ENCODE measurements around the gene EDDM13.
"Not testable (repeated sequence)": the region's sequence is repeated elsewhere in the genome, so short reads cannot be mapped to it uniquely, and the experiment has no call there.

Gene EDDM13

GRCh38 chr19:56295531-56296455 lies 23.2 kb downstream of the EDDM13 start:
- no peak for DNase-seq

GRCh38 chr19:56297010-56297409 lies 24.5 kb downstream of the EDDM13 start:
- DNase-seq = no peak

DNA sequence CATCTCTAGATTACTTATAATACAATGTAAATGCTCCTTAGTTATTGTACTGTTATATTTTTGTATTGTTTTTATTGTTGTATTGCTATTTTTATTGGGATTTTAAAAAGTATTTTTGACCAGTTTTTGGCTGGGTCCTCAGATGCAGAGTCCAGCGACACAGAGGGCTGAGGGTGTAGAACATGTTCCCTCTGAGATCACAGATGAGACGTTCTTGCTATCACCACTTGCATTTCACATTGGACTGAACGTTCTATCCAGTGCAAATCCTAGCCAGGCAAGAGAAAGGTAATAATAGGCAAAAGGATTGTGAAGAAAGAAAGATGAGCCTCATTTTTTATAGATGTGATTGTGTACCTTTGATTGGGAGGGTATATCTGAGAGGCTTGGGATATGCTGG lies 27.1 kb downstream of the EDDM13 start:
- DNase-seq = no peak

DNA sequence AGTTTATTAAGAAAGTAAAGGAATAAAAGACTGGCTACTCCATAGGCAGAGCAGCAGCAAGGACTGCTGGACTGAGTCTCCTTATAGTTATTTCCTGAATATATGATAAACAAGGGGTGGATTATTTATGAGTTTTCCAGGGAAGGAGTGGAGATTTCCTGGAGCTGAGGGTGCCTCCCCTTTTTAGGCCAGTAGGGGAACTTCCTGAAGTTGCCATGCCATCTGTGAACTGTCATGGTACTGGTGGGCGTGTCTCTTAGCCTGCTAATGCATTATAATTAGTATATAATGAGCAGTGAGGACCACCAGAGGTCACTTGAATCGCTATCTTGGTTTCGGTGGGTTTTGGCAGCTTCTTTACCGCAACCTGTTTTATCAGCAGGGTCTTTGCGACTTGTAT lies 28.6 kb downstream of the EDDM13 start:
- no peak for DNase-seq

DNA sequence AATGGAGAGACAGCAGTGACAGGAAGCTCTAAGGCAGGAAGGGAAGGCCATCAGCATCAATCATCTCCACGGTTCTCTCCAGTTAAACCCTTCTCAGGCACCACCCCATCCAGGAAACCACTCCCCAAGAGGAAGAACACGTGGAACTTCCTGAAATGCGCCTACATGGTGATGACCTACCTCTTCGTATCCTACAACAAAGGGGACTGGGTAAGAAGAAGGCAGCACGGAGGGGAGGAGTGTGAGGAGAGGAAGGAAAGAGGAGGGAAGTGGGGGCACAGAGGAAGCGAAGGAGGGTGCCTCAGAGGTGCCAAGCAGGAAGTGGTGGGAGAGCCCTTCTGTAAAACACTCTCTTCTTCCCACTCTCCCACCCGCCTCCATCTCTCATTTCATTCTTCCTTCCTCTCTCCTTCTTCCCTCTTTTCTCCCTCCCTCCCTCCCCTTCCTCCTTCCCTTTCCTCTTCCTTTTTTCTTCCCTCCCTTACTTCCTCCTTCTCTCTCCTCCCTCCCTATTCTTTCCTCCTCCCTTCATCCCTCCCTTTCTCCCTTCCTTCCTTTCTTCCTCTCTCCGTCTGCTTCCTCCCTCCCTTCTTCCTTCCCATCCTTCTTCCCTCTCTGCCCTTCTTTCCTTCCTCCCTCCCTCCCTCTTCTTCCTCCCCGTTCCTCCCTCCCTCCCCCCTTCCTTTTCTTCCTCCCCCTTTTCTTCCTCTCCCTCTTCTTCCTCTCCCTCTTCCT lies 29.5 kb downstream of the EDDM13 start:
- DNase-seq = no peak

- DNase-seq = no peak
Observed at GRCh38 chr19:56304243-56304642, 31.7 kb downstream of the EDDM13 start.

DNA sequence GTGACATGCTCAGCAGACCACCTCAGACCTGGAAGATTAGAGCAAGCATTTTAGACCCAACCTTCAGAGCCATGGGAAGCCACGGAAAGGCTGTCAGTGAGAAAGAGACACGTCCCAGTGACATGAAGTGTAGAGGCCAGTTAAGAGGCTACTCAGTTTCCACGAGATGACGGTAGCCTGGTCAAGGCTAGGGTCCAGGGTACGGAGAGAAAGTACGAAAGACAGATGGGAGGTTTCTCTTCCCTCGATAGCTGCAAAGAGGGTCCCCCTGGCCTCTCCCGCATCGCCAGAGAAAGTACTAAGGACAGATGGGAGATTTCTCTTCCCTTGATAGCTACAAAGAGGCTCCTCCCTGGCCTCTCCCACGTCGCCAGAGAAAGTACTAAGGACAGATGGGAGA lies 33.5 kb downstream of the EDDM13 start:
- DNase-seq = no peak

DNA sequence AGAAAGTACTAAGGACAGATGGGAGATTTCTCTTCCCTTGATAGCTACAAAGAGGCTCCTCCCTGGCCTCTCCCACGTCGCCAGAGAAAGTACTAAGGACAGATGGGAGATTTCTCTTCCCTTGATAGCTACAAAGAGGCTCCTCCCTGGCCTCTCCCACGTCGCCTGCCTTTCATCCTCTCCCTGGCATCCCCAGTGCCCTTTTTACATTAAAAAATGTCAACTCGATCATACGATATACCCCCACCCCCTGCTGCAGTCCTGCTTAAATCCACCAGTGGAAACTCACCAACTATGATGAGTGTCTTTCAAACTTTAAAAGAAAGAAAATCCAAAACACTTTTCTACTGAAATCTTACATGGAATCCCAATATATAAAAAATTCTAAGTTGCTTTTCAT lies 34.5 kb downstream of the EDDM13 start:
- DNase-seq = not testable (repeated sequence)

DNA sequence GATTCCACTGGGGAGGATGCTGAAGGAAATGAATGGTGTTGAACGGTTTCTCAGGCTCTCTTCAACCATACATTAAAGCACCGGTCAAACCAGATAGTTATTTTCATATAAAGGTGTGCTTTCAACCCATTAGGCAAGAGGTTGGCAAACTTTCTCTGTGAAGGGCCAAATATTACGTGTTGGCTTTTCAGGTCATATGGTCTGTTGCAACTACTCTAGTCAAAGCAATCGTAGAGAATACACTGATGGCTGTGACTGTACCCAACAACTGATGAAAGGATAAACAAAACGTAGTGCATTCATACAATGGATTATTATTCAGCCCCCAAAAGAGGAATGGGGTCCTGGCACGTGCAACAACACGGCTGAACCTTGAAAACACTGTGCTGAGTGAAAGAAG lies 36.2 kb downstream of the EDDM13 start:
- no peak for DNase-seq

DNA sequence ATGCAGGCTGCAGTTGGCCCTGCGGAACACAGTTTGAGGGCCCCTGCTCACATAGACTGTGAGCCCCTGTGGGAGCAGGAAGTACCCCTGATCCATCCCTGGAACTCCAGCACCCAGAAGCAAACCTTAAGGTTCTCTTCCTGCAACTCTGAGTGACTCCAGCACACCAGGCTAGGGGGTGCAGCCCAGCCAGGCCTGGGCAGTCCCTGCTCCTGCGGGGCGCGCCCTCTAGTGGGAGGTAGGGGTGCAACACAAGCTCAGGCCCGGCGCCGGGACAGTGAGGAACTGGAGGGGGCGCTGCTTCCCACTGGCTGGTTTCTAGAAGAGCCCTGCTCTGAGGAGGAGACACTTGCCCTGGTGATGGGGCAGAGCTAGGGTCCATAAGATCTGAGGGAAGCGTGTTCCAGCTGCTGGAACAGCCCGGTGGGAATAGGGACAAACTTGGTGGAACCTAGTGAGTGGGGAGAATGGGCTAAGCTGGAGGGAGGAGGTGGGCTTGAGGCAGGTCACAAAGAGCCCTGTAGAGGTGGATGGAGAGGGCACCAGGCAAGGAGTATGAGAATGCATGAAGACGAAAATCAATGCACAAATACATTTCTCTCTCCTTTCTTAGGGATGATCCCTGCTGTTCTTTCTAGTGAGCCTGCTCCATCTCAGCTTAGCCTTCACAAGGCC lies 37.1 kb downstream of the EDDM13 start:
- peak; percentile 22 for DNase-seq

DNA sequence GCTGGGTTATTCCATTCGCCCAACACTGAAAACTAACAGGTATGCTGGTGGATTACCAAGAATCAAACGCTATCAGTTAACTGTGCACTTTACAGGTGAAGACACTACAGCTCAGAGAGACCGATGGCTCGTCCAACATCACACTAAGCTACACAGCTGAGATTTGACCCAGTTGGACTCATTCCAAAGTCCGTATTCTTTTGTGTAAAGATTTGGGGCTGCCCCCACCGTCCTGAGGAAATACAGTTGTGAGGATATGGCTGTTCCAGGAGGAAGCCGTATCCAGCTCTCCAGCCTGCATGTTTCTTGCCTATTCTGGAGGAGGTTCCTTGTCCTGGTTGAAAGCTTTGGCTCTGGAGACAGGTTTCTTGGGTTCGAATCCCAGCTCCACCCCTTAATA lies 37.9 kb downstream of the EDDM13 start:
- no peak for DNase-seq

DNA sequence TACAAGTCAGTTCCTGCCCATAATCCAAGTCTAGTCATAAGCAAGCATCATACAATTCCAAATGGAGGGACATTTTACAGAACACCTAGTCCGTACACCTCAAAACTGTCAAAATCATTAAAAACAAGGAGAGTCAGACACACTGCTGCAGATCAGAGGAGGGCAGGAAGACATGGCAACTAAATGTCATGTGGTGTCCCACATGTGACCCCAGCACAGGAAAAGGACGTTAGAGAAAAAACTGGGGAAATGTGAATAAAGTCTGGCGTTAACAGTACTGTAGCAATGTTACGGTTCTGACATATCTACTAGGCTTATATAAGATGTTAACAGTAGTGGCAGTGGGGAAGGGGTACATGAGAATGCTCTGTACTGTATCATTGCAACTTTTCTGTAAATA lies 39.8 kb downstream of the EDDM13 start:
- no peak for DNase-seq

DNA sequence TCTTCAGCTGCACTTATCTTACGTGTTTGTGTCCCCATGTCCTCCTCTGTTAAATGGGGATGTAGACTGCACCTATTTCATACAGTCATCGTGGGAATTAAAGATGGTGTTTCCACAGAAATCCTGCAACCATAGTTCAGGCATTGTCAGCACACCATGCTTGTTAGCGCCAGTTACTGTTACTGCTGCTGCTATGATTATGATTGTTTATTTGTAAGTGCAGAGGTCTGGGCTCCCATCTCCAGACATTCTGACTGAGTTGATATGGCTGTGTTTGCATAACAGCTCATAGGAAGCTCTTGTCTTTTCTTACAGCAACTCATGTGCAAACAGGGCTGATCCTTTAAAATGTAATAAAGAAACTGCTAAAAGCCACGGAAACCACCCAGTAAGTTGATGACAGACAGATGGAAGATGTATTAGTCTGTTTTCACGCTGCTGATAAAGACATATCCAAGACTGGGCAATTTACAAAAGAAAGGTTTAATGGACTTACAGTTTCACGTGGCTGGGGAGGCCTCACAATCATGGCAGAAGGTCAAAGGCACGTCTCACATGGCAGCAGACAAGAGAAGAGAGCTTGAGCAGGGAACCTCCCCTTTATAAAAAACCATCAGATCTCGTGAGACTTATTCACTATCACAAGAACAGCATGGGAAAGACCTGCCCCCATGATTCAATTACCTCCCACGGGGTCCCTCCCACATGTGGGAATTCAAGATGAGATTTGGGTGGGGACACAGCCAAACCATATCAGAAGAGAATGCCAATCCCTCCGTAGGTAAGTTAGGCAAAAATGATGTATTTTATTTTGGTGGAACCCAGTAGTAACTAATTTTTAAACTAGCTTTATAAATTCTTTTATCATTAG lies 40.5 kb downstream of the EDDM13 start:
- DNase-seq = no peak

GRCh38 chr19:56314018-56314380 lies 41.5 kb downstream of the EDDM13 start:
- DNase-seq = no peak

- DNase-seq = peak; percentile 95
Observed at GRCh38 chr19:56314381-56315076, 42.0 kb downstream of the EDDM13 start, which contains the start of gene ZSCAN5A. Gene ZSCAN5A (minus strand): TSS chr19:56314839. CDS start chr19:56225046, 89,793 bp downstream.

DNA sequence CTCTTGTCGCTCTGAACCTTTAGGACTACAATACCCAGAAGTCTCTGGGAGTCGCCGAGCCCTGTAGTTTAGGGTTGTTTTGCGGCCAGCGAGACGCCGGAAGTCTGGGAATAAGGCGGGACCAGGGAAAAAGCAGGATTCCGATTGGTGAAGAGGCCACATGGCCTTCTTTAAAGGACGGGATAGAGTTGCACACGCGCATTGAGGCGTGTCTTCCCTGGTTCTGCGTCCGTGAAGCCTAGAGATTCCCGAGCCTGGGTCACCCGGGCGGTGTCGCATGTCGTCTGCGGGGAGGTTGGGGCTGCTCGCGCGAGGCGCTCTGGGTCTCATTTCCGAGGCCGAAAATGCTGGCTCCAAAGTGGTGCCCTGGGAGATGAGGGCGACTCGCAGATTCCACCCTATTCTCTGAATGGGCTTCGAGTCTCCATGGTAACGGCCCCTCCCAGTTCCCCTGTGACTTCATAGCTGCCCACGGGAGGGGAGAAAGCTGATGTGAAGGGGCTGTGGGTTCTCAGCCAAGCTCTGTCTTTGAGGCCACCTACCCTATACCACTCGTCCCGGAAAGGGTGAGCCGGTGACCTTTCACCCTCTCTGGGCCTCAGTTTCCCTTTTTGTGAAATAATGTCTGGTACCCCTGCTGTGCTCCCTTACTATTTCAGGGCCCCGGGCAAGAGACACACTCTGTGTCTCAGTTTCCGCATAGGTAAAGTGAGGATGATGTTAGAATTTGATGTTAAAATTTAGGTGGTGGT lies 42.7 kb downstream of the EDDM13 start:
- peak; percentile 98 for DNase-seq

DNA sequence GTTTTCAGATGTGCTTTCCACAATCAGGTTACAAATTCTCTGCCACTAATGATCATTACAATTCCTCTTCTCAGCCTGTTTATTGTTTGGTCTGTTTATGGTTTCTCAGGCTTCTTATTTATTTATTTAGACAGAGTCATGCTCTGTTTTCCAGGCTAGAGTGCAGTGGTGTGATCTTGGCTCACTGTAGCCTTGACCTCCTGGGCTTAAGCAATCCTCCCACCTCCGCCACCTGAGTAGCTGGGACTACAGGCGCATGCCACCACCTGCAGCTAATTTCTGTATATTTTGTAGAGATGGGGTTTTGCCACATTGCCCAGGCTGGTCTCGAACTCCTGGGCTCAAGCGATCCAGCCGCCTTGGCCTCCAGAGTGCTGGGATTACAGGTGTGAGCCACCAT lies 44.2 kb downstream of the EDDM13 start:
- DNase-seq = no peak

GRCh38 chr19:56317749-56318148 lies 45.2 kb downstream of the EDDM13 start:
- no peak for DNase-seq

GRCh38 chr19:56319991-56320390 lies 47.4 kb downstream of the EDDM13 start:
- no peak for DNase-seq

DNA sequence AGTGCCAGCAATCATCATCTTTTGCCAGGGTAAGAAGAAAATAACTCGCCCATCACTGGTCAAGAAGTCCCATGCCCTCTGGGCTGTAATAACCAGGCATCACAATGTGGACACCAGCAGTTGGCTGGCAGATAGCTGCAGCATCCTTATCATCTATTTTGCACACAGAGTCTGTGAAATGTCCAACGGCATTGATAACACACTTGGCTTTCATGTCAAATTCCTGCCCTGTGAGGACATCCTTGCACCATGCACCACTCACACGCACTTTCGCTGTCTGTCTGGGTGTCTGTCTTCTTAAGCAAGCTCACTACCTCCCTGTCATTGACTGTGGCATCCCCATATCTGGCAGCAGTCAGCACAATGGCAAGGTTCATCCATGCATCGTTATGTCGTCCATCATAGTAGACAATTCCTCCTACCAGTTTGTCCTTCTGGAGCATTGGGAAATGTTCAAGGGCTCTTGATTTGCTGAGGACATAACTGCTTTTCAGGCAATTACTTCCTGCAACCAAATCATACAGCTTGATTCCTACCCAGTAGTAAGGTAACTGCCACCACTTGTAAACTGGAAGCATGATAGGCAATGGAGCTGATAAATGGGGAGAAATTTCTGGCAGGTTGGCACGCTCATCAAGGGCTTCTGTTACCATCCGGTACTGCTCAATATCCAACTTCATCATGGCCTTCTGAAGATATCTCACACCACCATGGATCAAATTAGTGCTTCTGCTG lies 48.9 kb downstream of the EDDM13 start:
- DNase-seq = no peak

All from fibroblast of skin of scalp (primary cell).